MCF 10A (cell line): ENCODE results near the gene SPZ1. TPM values are rescaled to one million over a fixed set of nuclear protein-coding genes. Genes with fewer than 3 reads are reported as not detected.

Experiments
- BruUV-seq: library from RNA; stranded (reverse); fragments of 400-500 nt; replicated peaks from 2 replicates; lab custom pipeline; 2021; lab: Mats Ljungman, UMichigan
- CTCF ChIA-PET: fragments of 300-600 bp; sonication (Branson Sonifier 250); formaldehyde crosslinking; extraction: SDS; loops from one replicate; lab custom pipeline; 2021; ENCODE audit warnings: antibody characterized with exemption, inconsistent platforms; lab: Yijun Ruan, JAX
- POLR2A ChIA-PET: fragments of 300-600, 350-650 bp; sonication (Branson Sonifier 250); formaldehyde crosslinking; extraction: SDS; loops from one replicate; lab custom pipeline; 2020; ENCODE audit warnings: antibody characterized with exemption, inconsistent platforms; lab: Yijun Ruan, JAX
- DNase-seq: peaks from one replicate; pipeline ENCODE4 v3.0.0-alpha.2; 2018; ENCODE audit not compliant: unreplicated experiment
- H3K27ac Mint-ChIP-seq: one replicate; pipeline ENCODE4 v1.8.0; 2022; ENCODE audit warnings: mild to moderate bottlenecking, low read depth, mixed read lengths; ENCODE audit not compliant: unreplicated experiment
- H3K27me3 Mint-ChIP-seq: one replicate; pipeline ENCODE4 v1.8.0; 2022; ENCODE audit warnings: mixed read lengths; ENCODE audit not compliant: insufficient read depth, unreplicated experiment
- H3K36me3 Mint-ChIP-seq: one replicate; pipeline ENCODE4 v1.8.0; 2022; ENCODE audit warnings: mild to moderate bottlenecking, moderate library complexity, mixed read lengths; ENCODE audit not compliant: insufficient read depth, unreplicated experiment
- H3K4me1 Mint-ChIP-seq: one replicate; pipeline ENCODE4 v1.8.0; 2022; ENCODE audit warnings: mixed read lengths; ENCODE audit not compliant: insufficient read depth, unreplicated experiment
- H3K4me3 Mint-ChIP-seq: one replicate; pipeline ENCODE4 v1.8.0; 2022; ENCODE audit warnings: mild to moderate bottlenecking, moderate library complexity, mixed read lengths; ENCODE audit not compliant: unreplicated experiment
- H3K9me3 Mint-ChIP-seq: one replicate; pipeline ENCODE4 v1.8.0; 2022; ENCODE audit warnings: mixed read lengths; ENCODE audit not compliant: unreplicated experiment
- intact Hi-C: fragments of 100-400 bp; cut with micrococcal nuclease; formaldehyde crosslinking; loops from 2 replicates; pipeline ENCODE4 v1.14.1; 2022
- total RNA-seq: library from RNA; stranded (reverse); gene quantifications from 2 replicates; pipeline ENCODE4 v1.2.3, GENCODE V29; 2022
- TF ChIP-seq, protein P1 (sequence below): fragments of 200-600 bp; IDR thresholded peaks from one replicate; pipeline ENCODE4 v1.8.0; 2022; ENCODE audit warnings: antibody characterized with exemption, mild to moderate bottlenecking; ENCODE audit not compliant: unreplicated experiment

Gene SPZ1
- total RNA-seq, 1 experiment from 2014 or later: not detected

GRCh38 chr5:80277191-80277590, 42.6 kb upstream of the SPZ1 start:
- no peaks in the 10 kb centered on the region for H3K9me3 Mint-ChIP-seq
- no peak overlapping the region for H3K4me3 Mint-ChIP-seq
- BruUV-seq: no TSS peak
- H3K36me3 Mint-ChIP-seq: no peaks in the 10 kb centered on the region
- no peaks in the 10 kb centered on the region for H3K4me1 Mint-ChIP-seq
- TF ChIP-seq, protein P1, sequence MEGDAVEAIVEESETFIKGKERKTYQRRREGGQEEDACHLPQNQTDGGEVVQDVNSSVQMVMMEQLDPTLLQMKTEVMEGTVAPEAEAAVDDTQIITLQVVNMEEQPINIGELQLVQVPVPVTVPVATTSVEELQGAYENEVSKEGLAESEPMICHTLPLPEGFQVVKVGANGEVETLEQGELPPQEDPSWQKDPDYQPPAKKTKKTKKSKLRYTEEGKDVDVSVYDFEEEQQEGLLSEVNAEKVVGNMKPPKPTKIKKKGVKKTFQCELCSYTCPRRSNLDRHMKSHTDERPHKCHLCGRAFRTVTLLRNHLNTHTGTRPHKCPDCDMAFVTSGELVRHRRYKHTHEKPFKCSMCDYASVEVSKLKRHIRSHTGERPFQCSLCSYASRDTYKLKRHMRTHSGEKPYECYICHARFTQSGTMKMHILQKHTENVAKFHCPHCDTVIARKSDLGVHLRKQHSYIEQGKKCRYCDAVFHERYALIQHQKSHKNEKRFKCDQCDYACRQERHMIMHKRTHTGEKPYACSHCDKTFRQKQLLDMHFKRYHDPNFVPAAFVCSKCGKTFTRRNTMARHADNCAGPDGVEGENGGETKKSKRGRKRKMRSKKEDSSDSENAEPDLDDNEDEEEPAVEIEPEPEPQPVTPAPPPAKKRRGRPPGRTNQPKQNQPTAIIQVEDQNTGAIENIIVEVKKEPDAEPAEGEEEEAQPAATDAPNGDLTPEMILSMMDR: no peak
- ChIA-PET CTCF (interaction anchor here (0.7 to 0.8 kb wide), 2 partner anchors 118 to 185 kb away, joined by 3 read pairs; no protein-coding TSS in a partner anchor), POLR2A (no interaction called here)
- H3K27me3 Mint-ChIP-seq: no peaks in the 10 kb centered on the region
- intact Hi-C loops: no loop called here
- no peak overlapping the region for H3K27ac Mint-ChIP-seq
- no peak for DNase-seq

DNA sequence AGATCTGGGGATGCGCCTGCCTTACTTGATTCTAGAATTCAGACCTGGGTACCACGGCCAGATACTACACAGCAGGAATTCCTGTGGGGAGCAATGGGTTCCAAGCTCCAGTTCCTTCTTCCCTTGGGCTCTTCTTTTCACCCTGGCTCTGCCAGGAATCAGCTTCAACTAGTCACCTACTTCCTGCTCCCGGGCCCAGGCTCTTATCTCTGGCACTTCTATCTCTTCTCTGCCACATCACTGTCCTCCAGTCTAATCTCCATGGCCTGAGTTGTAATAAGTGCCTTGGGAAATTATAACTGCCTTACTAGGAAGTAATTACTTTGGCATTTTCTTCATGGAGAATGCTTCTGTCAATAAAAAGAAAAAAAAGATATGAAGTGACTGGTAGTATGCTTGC, 37.7 kb upstream of the SPZ1 start:
- H3K27ac Mint-ChIP-seq: no peak overlapping the region
- no peaks in the 10 kb centered on the region for H3K36me3 Mint-ChIP-seq
- no peaks in the 10 kb centered on the region for H3K4me1 Mint-ChIP-seq
- CTCF ChIA-PET: no interaction called here
- peaks cover 5% of the 10 kb centered on the region for H3K9me3 Mint-ChIP-seq
- TF ChIP-seq, protein P1: no peak
- POLR2A ChIA-PET: interaction anchor here (0.7 kb wide), 1 partner anchor 161 kb away, joined by 3 read pairs; no protein-coding TSS in a partner anchor
- no peaks in the 10 kb centered on the region for H3K27me3 Mint-ChIP-seq
- H3K4me3 Mint-ChIP-seq: no peak overlapping the region
- BruUV-seq: no TSS peak
- no peak for DNase-seq
- intact Hi-C loops: no loop called here

DNA sequence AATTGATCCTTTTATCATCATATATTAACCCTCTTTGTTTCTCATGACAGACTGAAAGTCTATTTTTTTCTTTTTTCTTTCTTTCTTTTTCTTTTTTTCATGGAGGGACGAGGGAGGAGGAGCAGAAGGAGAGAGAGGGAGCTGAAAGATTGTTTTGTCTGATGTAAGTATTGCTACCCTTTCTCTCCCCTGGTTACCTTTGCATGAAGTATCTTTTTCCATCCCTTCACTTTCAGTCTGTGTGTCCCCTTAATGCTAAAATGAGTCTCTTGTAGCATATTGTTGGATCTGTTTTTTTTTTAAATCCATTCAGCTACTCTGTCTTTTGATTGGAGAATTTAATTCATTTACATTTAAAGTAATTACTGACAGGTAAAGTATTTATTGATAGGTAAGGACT, 36.4 kb upstream of the SPZ1 start:
- TF ChIP-seq, protein P1: no peak
- peaks cover 5% of the 10 kb centered on the region for H3K9me3 Mint-ChIP-seq
- POLR2A ChIA-PET: no interaction called here

DNA sequence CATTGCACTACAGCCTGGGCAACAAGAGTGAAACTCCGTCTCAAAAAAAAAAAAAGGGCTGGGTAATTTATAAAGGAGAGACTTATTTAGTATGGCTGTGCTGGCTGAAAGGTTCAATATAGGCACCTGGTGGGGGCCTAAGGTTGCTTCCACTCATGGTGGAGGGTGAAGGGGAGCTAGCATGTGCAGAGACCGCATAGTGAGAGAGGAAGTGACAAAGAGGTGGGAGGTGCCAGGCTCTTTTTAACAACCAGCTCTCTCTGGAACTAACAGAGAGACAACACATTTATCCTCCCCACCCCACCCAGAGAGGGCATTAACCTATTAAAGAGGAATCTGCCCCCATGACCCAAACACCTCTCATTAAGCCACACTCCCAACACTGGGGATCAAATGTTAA, 35.1 kb upstream of the SPZ1 start:
- no peak overlapping the region for H3K27ac Mint-ChIP-seq
- intact Hi-C loops: no loop called here
- no peaks in the 10 kb centered on the region for H3K27me3 Mint-ChIP-seq
- TF ChIP-seq, protein P1: no peak
- H3K36me3 Mint-ChIP-seq: peaks cover 4% of the 10 kb centered on the region
- POLR2A ChIA-PET: no interaction called here
- CTCF ChIA-PET: interaction anchor here (1.0 to 1.3 kb wide), 2 partner anchors 194 to 201 kb away, joined by 3 read pairs; no protein-coding TSS in a partner anchor
- no TSS peak for BruUV-seq
- no peak overlapping the region for H3K4me3 Mint-ChIP-seq
- no peak for DNase-seq
- H3K4me1 Mint-ChIP-seq: no peaks in the 10 kb centered on the region
- H3K9me3 Mint-ChIP-seq: peaks cover 5% of the 10 kb centered on the region

More for the DNA sequence above, 36.4 kb upstream of the SPZ1 start:
- Mint-ChIP-seq H3K36me3 (no peaks in the 10 kb centered on the region), H3K27ac (no peak overlapping the region), H3K4me1 (no peaks in the 10 kb centered on the region), H3K27me3 (no peaks in the 10 kb centered on the region), H3K4me3 (no peak overlapping the region)
- BruUV-seq: no TSS peak
- intact Hi-C loops: no loop called here
- no peak for DNase-seq
- CTCF ChIA-PET: no interaction called here
